GM21619 (cell line): ENCODE data around the gene GET4.
"Not testable (repeated sequence)": the region's sequence is repeated elsewhere in the genome, so short reads cannot be mapped to it uniquely, and the experiment has no call there.

Source experiments
- ATAC-seq: cut with Tn5 transposase; IDR thresholded peaks from one replicate; pipeline ENCODE4 v1.9.1; 2021; ENCODE audit not compliant: unreplicated experiment

GET4 gene

DNA sequence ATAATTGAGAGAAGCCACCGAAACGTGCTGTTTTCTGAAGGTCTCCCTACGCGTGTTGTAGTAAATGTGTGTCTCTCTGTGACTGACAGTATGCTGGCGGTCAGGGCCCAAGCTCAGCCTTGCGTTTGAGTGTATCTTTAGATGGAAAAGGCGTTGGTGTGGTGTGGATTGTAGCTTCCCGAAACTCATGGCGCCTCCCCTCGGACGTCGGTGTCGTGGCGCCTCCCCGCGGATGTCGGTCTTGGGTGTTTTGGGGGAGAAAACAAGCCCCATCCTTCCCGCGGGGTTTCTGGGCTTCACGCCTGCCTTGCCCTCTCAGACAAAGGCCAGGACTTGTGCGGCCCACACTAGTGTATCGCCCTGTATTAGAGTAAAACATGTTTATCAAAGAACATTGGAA lies 31.3 kb upstream of the GET4 start:
- no peak for ATAC-seq

DNA sequence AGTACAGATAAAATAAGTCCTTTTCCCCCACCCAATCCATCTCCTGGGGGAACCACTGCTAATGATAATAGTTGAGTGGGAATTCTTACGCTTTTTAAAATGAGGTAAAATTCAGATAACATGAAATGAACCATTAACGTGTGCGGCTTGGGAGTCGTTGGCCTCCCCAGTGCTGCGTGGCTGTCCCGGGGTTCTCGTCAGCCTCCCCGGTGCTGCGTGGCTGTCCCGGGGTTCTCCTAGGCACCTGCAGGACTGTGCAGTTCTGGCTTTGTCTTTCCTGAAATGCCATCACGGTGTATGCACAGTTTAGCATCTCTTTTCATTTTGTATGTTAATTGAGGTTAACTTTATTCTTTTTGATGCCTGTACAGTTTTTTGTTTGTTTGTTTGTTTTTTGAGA lies 30.6 kb upstream of the GET4 start:
- ATAC-seq = no peak

DNA sequence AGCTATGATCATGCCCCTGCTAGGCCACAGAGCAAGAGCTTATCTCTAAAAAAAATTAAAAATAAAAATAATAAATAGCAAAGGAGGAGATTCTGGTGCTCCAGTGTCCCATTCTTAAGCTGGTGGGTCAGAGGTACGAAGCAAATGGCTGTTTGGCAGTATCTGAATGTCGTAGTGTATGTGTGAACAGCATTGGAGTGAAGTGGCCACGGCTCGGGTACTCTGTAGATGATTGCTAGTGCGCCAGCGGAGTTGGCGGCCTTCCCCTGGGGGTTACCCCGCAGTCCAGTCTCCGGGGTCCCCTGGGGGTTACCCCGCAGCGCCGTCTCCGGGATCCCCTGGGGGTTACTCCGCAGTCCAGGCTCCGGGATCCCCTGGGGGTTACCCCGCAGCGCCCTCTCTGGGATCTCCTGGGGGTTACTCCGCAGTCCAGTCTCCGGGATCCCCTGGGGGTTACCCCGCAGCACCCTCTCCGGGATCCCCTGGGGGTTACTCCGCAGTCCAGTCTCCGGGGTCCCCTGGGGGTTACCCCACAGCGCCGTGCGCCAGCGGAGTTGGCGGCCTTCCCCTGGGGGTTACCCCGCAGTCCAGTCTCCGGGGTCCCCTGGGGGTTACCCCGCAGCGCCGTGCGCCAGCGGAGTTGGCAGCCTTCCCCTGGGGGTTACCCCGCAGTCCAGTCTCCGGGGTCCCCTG lies 29.2 kb upstream of the GET4 start:
- ATAC-seq = not testable (repeated sequence)

DNA sequence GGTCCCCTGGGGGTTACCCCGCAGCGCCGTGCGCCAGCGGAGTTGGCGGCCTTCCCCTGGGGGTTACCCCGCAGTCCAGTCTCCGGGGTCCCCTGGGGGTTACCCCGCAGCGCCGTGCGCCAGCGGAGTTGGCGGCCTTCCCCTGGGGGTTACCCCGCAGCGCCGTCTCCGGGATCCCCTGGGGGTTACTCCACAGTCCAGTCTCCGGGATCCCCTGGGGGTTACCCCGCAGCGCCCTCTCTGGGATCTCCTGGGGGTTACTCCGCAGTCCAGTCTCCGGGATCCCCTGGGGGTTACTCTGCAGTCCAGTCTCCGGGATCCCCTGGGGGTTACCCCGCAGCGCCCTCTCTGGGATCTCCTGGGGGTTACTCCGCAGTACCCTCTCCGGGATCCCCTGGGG lies 28.6 kb upstream of the GET4 start:
- not testable (repeated sequence) for ATAC-seq

DNA sequence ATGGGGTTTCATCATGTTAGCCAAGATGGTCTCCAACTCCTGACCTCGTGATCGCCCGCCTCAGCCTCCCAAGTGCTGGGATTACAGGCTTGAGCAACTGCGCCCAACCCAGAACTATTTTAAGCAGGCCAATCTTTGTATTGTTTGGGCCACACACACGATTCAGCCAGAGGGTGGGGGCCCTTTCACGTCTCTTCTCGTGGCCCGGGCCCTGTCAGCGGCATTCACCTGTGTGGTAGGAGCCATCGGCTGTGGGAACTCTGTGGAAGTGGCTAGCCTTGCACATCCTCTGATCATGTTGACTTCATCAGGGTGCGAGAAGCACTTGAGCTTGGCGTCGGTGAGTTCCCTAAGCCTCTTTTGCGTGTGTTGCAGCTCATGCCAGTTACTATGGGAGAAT lies 27.2 kb upstream of the GET4 start:
- ATAC-seq = no peak

DNA sequence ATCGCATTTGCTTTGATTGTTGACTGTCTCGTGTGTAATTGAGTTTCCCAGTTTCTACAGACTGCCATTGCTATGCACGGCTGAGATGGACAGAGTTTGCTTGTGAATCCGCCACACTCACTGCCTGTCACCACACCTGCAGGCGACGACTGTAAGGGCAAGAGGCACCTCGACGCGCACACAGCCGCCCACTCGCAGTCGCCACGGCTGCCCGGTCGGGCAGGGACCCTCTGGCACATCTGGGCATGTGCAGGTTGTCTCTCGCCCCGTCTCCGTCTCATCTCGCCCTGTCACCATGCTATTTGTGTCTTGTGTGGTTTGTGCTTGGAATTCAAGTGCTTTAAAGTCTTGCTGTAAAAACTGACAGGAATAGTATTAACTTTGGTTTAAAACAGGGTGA lies 26.6 kb upstream of the GET4 start:
- no peak for ATAC-seq

DNA sequence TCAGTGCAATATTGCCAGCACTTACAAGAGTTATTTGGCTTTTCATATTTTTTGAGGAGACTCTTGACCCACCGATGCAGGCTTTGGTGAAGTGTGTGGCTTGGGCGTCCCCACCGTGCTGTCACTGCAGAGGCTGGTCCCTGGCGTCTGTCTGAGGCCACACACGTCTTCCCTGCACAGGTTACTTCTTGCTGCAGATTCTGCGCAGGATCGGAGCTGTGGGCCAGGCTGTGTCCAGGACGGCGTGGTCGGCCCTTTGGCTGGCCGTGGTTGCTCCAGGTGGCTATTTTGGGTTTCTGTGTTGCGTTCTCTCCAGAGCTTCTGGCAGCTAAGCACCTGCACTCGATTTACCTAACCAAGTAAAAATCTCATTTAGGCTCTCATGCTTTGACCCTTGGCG lies 25.1 kb upstream of the GET4 start:
- no peak for ATAC-seq

DNA sequence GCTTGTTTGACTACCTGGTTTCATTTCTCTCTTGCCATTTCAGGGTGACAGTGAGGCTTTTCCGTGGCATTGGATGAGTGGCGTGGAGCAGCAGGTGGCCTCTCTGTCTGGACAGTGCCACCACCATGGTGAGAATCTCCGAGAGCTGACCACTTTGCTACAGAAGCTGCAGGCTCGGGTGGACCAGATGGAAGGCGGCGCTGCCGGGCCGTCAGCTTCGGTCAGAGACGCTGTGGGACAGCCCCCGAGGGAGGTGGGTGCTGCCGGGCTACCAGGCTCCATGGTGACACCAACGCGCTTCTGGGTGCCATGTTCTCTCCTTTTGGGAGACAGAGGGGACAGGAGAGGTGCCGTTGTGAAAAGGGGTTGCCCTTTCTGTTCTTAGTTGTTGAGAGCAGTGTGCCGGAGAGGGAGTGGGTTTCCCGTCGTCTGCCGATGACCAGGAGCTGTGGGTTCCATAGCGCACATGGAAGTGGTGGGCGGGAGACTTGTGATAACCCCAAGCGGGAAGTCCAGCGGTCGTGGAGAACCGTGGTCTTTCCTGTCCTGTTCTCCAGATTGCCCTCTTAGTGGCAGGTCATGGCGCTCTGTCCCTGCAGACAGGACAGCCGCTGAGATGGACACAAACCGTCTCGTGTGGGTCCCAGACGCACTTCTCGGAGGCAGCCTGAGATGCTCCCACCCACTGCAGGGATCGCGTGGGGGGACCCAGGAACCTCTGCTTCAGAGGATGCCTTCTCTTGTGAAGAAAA lies 22.8 kb upstream of the GET4 start:
- ATAC-seq = no peak

DNA sequence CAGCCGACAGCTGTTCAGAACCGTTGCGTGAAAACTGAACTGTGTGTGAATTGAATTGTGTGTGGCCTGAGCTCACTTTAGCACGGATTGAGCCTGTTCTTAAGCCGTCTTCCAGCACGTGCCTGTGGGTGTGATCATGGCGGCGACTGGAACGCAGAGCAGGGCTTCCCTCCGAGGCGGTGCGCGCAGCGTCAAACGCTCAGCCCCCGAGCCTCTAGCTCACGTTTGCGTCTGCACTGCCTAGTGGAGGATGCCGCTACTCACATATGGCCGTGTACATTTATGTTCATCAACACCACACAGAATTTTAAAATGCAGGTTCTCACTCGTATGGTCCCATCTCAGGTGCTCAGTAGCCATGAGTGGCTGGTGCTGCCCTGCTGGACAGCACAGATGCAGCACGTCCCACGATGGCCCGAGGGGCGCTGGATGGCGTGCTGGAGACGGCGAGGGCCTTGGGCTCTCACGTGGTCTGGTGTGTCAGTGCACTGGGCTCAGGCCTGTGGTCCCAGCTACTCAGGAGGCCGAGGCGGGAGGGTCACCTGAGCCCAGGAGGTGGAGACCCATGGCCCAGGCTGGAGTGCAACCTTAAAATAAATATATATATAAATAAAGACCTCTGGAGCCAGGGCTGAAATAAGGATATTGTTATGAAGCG lies 22.1 kb upstream of the GET4 start:
- no peak for ATAC-seq

DNA sequence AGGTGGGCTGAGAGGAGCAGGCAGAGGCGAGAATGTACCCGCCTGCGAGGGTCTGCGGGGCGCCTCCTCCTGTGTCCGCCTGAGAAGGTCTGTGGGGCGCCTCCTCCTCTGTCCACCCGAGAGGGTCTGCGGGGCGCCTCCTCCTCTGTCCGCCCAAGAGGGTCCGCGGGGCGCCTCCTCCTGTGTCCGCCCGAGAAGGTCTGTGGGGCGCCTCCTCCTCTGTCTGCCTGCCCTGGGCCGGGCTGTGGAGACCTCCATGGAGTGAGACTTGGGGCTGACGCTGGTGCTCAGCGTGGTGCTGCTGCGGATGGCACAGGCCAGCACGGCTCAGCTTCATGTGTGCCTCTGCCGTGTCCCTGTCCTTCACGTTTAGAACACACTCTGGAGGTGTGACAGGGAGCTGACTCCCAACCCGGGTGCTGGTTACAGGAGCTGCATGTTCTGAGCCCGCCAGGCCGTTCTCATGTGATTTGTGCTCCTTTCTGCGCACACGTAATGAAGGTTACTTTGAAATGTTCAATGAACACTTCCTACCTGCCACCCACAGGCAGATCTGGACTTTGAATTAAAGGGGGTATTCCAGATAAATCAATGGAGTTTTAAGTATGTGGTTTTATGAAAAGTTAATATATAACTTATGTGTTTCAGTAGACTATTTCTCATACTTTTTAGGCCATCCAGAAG lies 20.5 kb upstream of the GET4 start:
- no peak for ATAC-seq

DNA sequence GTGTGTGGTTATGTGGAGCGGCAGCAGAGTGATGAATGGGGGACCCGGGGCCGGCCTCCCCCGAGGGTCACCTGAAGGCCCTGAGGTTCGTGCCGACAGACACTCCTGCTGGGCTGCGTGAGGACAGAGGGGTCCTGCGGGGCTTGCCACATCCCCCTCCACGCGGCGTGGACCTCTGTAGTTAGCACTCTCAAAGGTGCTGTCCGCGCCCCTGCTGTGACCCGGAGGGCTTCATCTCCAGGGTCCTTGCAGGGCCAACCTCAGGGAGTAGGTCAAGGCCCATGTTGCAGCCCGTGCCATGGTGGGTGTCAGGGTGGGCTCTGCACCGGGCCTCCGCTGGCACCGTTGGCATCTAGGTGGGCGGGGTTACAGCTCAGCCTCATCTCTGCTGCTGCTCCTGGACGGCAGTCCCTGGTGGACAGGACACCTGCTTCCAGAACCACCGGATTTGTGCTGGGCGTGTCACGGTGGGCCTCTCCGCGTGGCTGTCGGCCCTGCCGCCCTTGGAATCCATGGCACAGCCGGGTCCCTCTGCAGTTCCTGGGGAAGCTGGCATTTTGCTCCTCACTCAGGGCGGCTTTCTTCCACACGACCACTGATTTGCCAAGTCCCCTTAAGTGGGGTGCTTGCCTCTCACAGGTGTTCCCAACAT lies 19.8 kb upstream of the GET4 start:
- no peak for ATAC-seq

DNA sequence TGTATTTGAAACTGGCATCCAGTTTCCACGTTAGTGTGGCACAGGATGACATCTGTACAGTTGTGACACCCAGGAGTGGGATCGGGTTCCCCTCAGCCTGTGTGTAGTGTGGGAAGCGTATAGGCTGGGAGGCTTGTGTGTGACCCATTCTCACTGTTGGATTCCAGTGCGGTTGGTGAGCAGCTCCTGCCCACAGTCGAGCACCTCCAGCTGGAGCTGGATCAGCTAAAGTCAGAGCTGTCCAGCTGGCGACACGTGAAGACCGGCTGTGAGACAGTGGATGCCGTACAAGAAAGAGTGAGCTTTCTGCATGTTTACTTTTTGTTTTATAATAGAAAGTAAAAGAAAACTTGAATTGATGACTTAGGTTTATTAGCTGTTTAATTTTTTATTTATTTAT lies 18.7 kb upstream of the GET4 start:
- no peak for ATAC-seq

DNA sequence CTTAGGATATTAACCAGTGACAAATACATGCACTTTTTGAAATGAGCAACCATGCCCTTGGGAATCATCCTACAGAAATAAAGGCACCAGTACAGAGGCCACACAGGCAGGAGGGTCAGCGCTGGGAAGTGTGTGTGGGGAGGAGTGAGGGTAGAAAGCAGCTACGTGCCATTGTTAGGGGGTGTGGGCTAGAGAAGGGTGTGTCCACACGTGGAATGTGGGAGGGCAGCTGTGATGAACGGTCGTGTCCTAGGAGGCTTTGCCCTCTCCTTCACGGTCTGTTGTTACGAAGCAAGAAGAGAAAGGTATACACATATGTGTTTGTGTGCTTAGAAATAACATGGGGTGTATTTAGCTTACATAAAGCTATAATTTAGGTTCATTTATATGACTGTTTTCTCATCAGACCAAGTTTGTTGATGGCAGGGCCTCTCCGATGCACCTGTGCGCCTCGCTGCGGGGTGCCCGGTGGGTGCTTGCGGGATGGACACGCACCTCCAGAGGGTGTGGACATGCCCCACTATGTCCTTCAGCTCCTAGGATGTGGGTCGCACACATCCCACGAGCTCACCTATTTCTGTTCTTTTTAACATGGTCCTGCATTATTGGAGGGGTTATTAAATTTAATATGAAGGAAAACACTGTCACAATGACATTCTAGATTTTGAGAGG lies 16.9 kb upstream of the GET4 start:
- no peak for ATAC-seq

DNA sequence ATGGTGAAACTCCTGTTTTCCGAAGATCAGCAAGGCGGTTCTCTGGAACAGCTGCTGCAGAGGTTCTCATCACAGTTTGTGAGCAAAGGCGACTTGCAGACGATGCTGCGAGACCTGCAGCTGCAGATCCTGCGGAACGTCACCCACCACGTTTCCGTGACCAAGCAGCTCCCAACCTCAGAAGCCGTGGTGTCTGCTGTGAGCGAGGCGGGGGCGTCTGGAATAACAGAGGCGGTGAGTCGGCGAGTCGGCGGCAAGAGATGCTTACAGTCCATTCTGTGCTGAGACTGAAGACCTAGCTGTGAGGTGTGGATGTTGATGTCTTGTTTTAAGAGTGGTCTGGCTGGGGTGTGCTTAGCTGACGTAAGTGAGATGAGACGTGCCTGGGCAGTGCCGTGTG lies 16.2 kb upstream of the GET4 start:
- no peak for ATAC-seq

DNA sequence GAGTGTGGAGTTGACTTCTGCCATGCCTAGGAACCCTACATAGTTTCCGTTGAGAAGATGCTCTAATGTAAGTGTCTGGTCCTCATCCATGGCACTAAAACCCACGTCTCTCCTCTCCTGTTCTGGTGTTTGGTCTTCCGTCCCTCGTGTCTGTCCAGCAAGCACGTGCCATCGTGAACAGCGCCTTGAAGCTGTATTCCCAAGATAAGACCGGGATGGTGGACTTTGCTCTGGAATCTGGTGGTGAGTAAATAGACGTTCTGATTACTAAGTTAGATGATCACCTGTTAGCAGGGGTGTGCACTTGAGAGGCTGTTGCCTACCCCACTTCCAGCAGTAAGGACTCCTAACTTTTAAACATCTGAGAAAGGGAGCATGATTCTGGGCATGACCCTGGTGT lies 15.1 kb upstream of the GET4 start:
- no peak for ATAC-seq

DNA sequence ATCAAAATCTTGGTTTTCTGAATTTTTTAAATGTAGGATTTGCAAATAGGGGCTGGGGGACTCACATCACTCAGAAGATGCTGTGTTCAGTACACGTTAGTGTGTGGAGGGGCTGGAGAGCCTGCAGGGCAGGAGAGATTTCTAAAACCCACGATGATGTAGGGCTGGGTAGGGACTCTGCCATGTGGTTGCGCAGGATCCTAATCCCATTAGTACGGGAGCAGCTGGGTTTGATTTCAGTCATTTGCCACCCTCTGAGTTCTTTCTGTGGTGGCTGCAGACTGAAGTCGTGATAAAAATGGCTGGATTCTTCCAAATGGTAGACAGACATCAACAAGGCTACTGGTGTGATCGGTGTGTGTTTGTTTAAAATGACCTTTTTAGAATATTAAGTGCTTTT lies 14.2 kb upstream of the GET4 start:
- ATAC-seq = no peak

DNA sequence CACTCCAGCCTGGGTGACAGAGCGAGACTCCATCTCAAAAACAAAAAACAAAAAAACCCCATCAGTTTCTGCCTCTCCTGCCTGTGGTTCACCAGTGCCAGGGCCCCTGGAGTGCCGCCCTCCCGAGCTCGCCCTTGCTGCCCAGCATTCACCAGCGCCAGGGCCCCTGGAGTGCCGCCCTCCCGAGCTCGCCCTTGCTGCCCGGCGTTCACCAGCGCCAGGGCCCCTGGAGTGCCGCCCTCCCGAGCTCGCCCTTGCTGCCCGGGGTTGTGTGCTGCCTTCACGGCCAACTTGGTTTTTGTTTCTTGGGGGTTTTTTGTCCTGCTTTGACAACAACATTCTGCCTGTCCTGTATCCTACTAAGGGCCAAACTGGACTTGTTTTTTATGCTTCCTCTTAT lies 13.2 kb upstream of the GET4 start:
- no peak for ATAC-seq

DNA sequence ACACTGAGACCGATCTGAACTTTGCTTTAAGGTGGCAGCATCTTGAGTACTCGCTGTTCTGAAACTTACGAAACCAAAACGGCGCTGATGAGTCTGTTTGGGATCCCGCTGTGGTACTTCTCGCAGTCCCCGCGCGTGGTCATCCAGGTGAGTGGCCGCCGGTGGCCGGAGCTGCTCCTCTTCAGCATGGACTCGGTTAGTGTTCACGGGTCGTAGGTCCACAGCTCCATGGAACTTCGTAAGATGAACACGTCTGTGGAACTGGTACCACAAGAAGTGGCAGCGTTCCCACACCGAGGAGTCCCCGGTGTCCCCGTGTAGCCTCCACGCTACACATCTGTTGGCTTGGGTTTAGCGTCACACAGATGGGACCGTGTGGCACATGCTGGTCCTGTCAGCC lies 10.4 kb upstream of the GET4 start:
- no peak for ATAC-seq

DNA sequence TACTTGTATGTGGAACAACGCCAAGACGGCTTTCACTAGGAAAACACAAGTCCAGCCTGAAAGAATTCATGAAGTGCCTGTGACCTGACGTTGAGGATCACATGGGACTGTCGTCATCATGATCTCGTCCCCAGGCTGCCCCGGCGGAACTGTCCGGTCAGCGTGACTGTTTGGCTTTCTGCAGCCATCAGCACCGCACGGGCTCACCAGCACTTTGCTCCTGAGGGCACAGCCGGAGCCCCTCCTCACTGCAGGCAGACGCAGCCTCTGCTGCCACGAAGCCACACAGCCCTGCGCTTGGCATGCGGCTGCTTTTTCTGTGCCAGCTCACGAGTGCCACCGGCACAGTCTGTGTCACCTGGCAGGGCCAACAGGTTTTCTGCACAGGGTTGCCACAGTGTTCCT lies 9.4 kb upstream of the GET4 start:
- ATAC-seq = no peak

DNA sequence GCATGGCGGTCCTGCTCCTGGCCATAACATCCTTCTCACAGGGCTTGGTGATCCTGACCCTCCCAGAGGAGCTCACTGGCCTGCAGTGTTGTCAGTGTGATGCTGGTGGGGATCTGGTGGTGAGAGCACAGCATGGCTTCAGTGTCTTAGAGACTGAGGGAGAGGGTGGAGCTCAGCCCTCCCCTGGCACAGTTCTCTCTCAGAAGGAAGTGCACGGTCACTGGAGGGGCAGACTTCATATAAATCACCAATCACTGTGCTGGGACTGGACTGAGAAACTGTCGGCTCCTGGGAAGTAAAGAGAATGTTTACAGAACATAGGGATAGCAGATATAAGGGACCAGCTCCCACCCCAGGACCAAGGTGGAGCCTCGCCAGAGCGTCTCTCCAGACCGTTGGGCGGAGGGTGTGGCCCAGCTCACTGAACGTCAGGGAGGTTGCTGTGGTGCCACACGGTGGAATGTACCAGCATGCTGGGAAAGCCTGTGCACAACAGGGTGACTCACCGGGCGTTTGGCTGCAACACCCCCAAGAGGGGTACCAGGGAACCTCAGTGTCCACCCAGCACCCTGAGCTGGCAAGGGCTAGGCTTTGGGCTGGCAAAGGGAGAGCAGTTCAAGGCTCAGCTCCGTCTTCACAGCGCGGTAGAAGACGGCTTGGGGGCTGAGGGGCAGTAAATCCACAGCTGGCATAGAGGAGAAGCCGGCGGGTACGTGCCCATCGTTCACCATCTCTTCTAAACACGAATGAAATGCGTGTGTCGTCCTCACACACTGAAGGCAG lies 8.8 kb upstream of the GET4 start:
- no peak for ATAC-seq
